Lung (tissue), 12 donors: ENCODE results near the gene SETDB1. TPM values are rescaled to one million over a fixed set of nuclear protein-coding genes. Genes with fewer than 3 reads are reported as not detected.
A peak's percentile ranks its signal among the peaks of the same experiment; 100 is the strongest.

Experiments used
- ATAC-seq: fragments of 200-7000 bp; cut with Tn5 transposase; one replicate; pipeline ENCODE4 v1.9.1; 2020; ENCODE audit warnings: moderate number of reproducible peaks; ENCODE audit not compliant: insufficient read depth, low FRiP score
- DNase-seq, 3 donors: peaks; one replicate each; pipeline ENCODE4 v3.0.0-alpha.2; 2013 to 2017
- H3K27ac ChIP-seq, 2 donors: one replicate each; pipeline ENCODE4 v1.5.1; 2013; ENCODE audit warnings: mild to moderate bottlenecking in 2 of 2, moderate library complexity in 2 of 2, control low read depth in 1 of 2, inconsistent platforms in 1 of 2, low read depth in 1 of 2, low read length in 1 of 2
- H3K27me3 ChIP-seq, 3 donors: one replicate each; pipeline ENCODE4 v1.5.1; 2013; ENCODE audit warnings: low read length in 2 of 3; ENCODE audit not compliant: control insufficient read depth in 3 of 3, insufficient read depth in 3 of 3
- H3K36me3 ChIP-seq, 4 donors: one replicate each; pipeline ENCODE4 v1.5.1; 2013; ENCODE audit warnings: low read length in 4 of 4, mild to moderate bottlenecking in 1 of 4, moderate library complexity in 1 of 4; ENCODE audit not compliant: control insufficient read depth in 4 of 4, insufficient read depth in 4 of 4
- H3K4me1 ChIP-seq, 5 donors: one replicate each; pipeline ENCODE4 v1.5.1; 2013; ENCODE audit warnings: low read length in 5 of 5, mild to moderate bottlenecking in 2 of 5, moderate library complexity in 1 of 5; ENCODE audit not compliant: control insufficient read depth in 5 of 5, insufficient read depth in 5 of 5
- H3K4me3 ChIP-seq: one replicate; pipeline ENCODE4 v1.5.1; 2013; ENCODE audit warnings: mild to moderate bottlenecking, control low read depth, moderate library complexity
- H3K9ac ChIP-seq, 2 donors: one replicate each; pipeline ENCODE4 v1.5.1; 2013; ENCODE audit warnings: low read length in 2 of 2, control low read depth in 1 of 2; ENCODE audit not compliant: insufficient read depth in 1 of 2
- H3K9me3 ChIP-seq, 4 donors: one replicate each; pipeline ENCODE4 v1.5.1; 2013; ENCODE audit warnings: low read length in 3 of 4, mild to moderate bottlenecking in 1 of 4, moderate library complexity in 1 of 4; ENCODE audit not compliant: control insufficient read depth in 4 of 4, insufficient read depth in 3 of 4
- CTCF ChIP-seq: IDR thresholded peaks from 2 replicates; pipeline ENCODE4 v1.5.1; 2012; ENCODE audit warnings: mild to moderate bottlenecking; ENCODE audit errors: control extremely low read depth, extremely low read depth
- WGBS, 2 donors: extraction: QIAGEN DNeasy Blood & Tissue Kit; methylation state at CpG; one replicate each; pipeline ENCODE4 v1.1.7; 2013; 5-methylcytosine and 5-hydroxymethylcytosine counted together
- polyA plus RNA-seq, 2 donors: library from polyadenylated mRNA; stranded (reverse); fragments of 200-250 nt; gene quantifications; one replicate each; pipeline ENCODE4 v1.2.1, GENCODE V29; 2013
- total RNA-seq, 2 donors: library from RNA; depleted of rRNA in 1 of 2; stranded (reverse); fragments of >200 nt in 1 of 2; gene quantifications; one replicate each; pipeline ENCODE4 v1.2.1, GENCODE V29; 2014 to 2021
- donor health status: control.
- donor health status: control.
- donor health status: Bipolar disorder and iron deficiency.
- donor health status: healthy.
- donor health status: DM: yes; HTN: yes; CAD: no.

SETDB1 gene
- total and polyA plus RNA-seq, 4 donors, result 20.0 to 56.2 (median 32.6) TPM

- Histone ChIP-seq H3K4me3 (no peak overlapping the region), H3K27me3 (no peaks in the 10 kb centered on the region), H3K4me1 (no peaks in the 10 kb centered on the region), H3K27ac (no peak overlapping the region), H3K9me3 (no peaks in the 10 kb centered on the region), H3K36me3 (no peaks in the 10 kb centered on the region), H3K9ac (no peak overlapping the region)
- ATAC-seq (no peak), DNase-seq (no peak)
- no peak for TF ChIP-seq CTCF
Measured at GRCh38 chr1:150912623-150913022, 13.5 kb upstream of the SETDB1 start.

GRCh38 chr1:150917387-150917786 lies 8.8 kb upstream of the SETDB1 start:
- Histone ChIP-seq H3K4me1 (peaks cover 0 to 3% (median 0%) of the 10 kb centered on the region in 5 donors), H3K36me3 (no peaks in the 10 kb centered on the region), H3K9ac (no peak overlapping the region), H3K27ac (no peak overlapping the region), H3K9me3 (no peaks in the 10 kb centered on the region), H3K27me3 (no peaks in the 10 kb centered on the region), H3K4me3 (no peak overlapping the region)
- WGBS, 2 donors, result 68 to 89% methylated on average over 7 of the region's 7 CpGs
- DNase-seq (no peak), ATAC-seq (no peak)
- TF ChIP-seq CTCF, result no peak

GRCh38 chr1:150922519-150922975 lies 3.6 kb upstream of the SETDB1 start:
- H3K9me3 ChIP-seq, result no peaks in the 10 kb centered on the region
- ATAC-seq (no peak), DNase-seq (peak; percentile 55 to 72 (median 62))
- peaks cover 0 to 1% (median under 1%) of the 10 kb centered on the region in 4 donors for H3K36me3 ChIP-seq
- H3K9ac ChIP-seq, result no peak overlapping the region
- H3K27ac ChIP-seq, result peak overlapping the region in 1 of 2 donors; percentile 31
- peak; percentile 57 for TF ChIP-seq CTCF
- peaks cover 0 to 9% (median 3%) of the 10 kb centered on the region in 5 donors for H3K4me1 ChIP-seq
- WGBS, 2 donors, result 43 to 47% methylated on average over 2 of the region's 2 CpGs
- H3K4me3 ChIP-seq, result no peak overlapping the region
- no peaks in the 10 kb centered on the region for H3K27me3 ChIP-seq

GRCh38 chr1:150925080-150925479 lies 1.1 kb upstream of the SETDB1 start:
- peak in 1 of 3 donors; percentile 13 for DNase-seq
- WGBS, 2 donors, result 36 to 50% methylated on average over 23 of the region's 23 CpGs
- Histone ChIP-seq H3K4me1 (peaks cover 0 to 9% (median 3%) of the 10 kb centered on the region in 5 donors), H3K27ac (no peak overlapping the region), H3K9ac (no peak overlapping the region), H3K4me3 (no peak overlapping the region), H3K36me3 (peaks cover 4 to 21% (median 13%) of the 10 kb centered on the region in 4 donors), H3K27me3 (no peaks in the 10 kb centered on the region), H3K9me3 (peaks cover 0 to 3% (median 0%) of the 10 kb centered on the region in 4 donors)
- TF ChIP-seq CTCF, result no peak
- no peak for ATAC-seq
